Activated T-cell treated with anti-CD3 and anti-CD28 coated beads, Interleukin-2, amount 50 U/mL, for 48 hours (primary cell): ENCODE data around the gene GPC6.

Experiments
- DNase-seq, 2 experiments: peaks; one replicate each; pipeline ENCODE4 v3.0.0-alpha.2; 2020

Gene GPC6

GRCh38 chr13:93951951-93952350 is 725.3 kb downstream of the GPC6 start:
- no peak for DNase-seq

- DNase-seq = no peak
Measured at GRCh38 chr13:93953841-93954240, 727.2 kb downstream of the GPC6 start.

DNA sequence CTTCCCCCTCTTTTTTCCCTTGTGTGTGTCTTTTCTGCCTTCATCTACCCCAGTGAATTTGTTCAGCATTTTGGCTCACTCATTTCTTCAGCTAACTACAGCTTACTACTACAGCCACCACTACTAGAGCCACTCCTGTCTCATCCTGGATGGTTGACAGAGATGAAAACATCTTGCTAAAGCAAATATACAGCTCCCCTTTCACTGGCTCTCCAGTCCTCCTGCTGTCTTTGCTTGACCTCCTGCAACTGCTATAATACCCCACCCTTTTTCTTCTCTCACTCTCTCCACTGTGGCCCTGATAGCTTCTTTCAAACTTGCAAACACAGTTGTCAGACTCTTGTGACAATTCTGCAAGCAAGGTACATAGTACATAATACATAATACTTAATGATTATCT is 729.3 kb downstream of the GPC6 start:
- no peak for DNase-seq

DNA sequence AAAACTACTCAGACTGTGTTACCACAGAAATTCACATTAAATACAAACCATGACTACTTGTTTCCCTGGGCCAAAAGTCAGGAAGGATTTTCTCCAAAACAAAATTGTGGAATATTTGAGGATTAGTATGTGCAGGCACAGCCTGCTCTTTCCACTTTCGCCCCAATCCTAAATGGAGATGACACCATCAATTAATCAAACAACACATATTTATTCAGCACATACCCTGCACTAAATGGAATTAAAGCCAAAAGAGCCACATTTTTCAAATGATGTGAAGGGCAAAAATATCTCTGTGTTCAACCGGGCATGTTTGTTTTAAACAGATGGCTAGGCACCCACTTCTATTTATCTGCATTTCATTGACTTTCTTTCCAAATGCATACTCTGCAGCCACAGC is 729.8 kb downstream of the GPC6 start:
- no peak for DNase-seq

DNA sequence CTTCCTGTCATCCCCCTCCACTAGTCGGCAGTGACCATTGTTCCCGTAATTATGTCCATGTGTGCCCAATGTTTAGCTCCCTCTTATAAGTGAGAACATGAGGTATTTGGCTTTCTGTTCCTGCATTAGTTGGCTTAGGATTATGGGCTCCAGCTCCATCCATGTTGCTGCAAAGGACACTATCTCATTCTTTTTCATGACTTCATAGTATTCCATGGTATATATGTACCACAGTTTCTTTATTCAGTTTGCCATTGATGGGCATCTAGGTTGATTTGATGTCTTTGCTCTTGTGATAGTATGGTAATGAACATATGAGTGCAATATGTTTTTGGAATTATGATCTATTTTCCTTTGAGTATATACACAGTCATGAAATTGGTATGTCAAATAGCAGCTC is 730.8 kb downstream of the GPC6 start:
- DNase-seq = no peak

DNA sequence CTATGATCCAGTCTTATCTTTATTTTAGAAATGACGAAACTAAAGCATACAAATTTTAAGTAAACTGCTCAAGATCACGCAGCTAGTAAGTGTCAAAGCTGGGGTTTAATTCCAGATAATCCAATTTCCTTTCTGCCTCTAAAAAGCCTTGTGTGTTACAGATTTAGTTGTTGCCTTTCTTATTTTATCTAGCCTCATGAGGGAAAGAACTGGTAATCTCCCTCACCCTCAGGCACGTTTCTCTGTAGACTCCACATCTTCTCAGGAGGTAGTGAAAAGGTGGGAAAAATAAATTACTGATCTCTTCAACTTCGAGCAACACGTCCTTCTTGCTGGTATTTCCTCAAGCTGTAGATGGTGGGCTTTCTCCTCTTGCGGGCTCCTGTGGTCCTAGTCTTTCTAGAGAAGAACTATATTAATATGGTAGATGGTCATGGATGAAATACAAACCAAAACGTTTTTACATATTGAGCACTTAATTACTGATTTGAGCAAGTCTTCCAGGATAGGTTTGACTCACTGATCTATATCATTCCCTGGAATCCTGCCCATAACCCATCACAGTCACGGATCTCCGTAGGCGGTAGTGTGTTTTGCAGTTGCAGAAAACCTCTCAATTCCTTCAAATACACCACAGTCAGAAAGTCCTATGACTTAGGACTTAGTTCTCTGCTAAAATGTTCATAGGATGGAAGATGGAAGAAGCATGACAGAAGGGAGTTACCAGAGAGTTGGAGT is 733.4 kb downstream of the GPC6 start:
- DNase-seq = no peak

- no peak for DNase-seq
Measured at GRCh38 chr13:93963266-93964145, 736.9 kb downstream of the GPC6 start.

GRCh38 chr13:93964146-93964512 is 737.5 kb downstream of the GPC6 start:
- DNase-seq = no peak

DNA sequence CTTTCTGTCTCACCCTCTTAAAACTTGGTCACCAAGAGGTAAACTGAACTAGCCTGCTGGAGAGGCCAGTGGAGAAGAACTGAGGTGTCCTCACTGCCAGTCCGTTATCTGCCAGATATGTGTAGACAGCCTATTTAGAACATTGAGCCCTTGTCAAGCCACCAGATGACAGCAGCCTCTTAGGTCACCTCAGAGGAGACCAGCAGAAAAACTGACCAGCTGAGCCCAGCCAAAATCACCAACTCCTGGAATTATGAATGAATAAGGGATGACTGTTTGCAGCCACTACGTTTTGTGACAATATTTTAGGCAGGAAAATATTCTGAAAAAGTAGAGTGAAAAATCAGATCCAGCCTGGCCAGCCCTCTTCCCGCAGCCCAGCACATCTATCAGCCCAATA is 739.0 kb downstream of the GPC6 start:
- no peak for DNase-seq

DNA sequence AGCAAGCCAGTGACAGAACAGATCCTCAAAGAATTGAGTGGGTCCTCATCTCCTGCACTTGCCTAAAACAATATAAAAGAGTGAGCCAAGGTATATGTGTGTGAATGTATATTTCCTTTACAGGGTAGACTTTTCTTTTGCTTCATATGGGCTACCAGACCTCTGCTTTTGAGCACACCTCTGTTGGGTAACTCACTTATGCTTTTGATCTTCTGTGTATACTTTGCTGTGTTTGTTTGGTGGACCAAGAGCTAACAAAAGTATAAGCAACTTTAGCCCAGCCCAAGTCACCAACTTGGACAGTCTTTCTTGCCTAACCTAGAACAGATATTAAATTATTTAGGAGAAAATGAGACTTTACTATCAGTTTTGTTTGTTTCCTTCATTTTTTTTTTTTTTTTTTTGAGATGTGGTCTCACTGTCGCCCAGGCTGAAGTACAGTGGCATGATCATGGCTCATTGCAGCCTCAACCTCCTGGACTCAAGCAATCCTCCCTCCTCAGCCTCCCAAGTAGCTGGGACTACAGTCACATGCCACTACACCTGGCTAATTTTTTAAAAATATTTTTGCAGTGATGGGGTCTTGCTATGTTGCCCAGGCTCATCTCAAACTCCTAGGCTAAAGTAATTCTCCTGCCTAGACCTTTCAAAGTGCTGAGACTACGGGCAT is 739.8 kb downstream of the GPC6 start:
- DNase-seq = no peak

DNA sequence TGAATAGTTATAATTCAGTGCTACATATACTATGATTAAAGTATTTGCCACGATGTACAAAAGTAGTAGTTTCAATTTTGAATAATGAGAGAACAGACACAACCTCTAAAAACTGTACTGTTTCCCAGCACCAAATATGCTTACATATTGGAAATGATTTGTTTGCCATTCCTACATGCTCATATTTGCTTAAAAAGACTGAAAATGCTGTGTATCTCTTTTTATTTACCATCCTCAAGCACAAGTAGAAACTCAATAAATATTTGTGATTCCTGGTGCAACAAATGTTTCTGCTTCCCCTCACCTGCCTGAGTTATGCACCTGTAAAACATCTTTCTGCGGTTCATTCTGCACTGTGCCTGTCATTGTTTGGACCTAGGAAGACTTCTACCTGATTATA is 740.7 kb downstream of the GPC6 start:
- DNase-seq = no peak

DNA sequence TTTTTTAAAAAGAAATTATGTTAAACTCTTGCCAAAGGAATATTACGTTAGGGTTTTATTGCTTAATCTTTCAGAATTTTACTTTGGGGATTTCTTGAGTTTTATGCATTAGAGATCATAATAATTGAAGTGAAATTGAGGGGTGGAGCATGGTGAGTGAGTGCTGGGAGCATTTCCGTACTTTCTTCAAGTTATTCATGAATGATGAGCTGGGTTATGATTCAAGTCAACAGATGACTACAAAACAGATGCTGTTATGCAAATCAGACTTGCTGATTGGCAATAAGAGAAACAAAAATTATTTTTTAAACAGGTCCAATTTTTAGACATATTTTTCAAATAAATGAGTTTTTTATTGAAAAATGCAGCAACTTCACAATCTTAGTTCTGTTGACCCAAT is 748.6 kb downstream of the GPC6 start:
- no peak for DNase-seq

GRCh38 chr13:93976528-93976927 is 749.9 kb downstream of the GPC6 start:
- no peak for DNase-seq

DNA sequence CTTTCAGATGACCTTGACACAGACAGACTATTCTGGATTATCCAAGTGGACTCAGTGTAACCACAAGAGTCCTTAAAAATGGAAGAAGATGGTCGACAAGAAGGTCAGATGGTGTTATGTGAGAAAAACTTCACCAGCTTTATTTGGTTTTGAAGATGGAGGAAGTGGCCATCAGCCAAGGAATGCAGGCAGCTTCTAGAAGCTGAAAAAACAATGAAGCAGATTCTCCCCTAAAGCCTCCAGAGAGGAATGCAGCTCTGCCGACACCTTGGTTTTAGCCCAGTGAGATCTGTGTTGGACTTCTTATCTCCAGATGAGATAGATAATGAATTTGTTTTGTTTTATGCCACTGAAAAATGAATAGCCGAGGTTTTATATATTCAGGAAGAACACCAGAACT is 751.4 kb downstream of the GPC6 start:
- no peak for DNase-seq

- no peak for DNase-seq
Measured at GRCh38 chr13:93981426-93981977, 754.9 kb downstream of the GPC6 start.

- no peak for DNase-seq
Measured at GRCh38 chr13:93982179-93982918, 755.7 kb downstream of the GPC6 start.

- DNase-seq = no peak
Measured at GRCh38 chr13:93984052-93984451, 757.4 kb downstream of the GPC6 start.

DNA sequence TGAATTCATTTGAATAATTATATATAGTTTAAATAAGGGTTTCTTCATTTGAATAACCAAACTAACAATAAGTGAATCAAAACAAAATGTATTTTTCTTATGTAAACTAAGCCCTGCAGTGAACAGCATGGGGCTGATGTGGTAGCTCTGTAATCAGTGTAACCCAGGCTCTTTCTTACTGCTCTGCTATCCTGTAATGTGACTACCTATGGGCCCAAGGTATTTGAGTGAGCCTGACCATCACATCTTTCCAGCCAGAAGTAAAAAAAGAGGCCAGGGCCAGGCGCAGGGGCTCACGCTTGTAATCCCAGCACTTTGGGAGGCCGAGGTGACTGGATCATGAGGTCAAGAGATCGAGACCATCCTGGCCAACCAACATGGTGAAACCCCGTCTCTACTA is 758.3 kb downstream of the GPC6 start:
- DNase-seq = no peak

DNA sequence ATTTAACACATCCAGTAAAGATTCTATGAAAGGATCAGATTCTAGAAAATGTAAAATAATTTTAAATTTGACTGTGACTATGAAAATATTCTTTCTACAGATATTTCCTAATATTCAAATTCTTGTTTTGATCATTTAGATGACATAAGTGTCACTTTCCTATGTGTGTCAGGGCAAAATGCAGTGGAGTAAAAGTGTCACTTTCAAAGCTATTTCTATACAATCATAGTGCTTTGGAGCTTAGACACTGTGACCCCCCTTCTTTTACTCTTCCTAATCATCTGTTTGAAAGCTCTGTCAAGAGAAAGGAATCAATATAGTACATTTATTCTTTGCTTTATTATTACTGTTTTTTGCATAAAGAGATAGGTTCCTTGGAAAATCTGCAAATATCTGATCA is 760.9 kb downstream of the GPC6 start:
- no peak for DNase-seq

DNA sequence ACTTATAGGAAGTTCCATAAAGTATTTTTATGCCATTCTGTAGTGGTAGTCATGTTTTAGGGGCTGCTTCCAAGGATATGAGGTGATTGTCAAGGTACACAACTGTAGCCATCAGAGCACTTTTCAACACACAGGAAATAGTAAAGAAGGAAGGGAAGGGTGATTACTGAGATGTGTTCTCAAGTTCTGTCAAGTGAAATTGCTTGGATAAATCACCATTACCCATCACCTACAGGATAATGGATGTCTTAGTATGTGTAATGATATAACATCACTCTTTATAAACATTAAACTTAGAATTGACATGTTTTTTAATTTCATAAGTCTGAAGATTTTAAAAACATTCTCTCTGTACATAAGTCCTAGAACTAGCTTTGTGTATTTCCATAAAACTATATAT is 765.0 kb downstream of the GPC6 start:
- DNase-seq = no peak

DNA sequence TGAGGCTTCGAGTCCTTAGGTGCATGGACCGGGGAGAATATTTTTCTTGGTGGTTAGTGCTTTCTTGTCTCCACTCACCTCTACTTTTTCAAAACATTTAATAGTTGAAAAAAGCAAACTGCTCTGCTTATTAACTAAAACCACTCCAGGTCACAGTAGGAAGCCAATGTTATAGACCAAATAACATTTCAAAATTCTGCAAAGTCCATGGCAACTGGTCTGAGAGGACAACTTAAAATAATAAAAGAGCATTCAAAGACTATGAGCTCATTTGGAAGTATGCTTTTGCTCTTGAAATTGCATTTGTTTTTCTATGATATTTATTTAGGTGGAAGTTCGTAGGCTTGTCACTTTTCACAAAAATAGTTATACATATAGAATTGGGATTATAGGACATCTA is 769.9 kb downstream of the GPC6 start:
- DNase-seq = no peak

DNA sequence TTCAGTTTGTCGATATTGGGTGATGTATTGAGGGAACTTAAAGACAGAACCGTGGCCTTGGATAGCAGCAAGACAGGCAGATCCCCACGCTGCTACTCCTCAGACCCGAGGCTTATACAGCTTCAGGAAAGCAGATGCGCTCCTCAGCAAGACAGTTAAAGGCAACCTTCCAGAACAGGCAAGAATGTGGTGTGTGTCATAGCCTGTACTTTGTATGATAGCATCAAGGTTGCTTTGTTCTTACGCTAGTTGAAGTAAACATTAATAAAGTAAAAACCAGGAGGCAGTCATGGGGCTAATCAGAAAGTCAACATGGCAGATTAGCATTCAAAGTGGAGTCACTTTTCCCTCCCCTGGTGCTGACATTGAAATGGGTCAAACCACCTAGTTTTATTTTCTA is 779.7 kb downstream of the GPC6 start:
- no peak for DNase-seq

DNA sequence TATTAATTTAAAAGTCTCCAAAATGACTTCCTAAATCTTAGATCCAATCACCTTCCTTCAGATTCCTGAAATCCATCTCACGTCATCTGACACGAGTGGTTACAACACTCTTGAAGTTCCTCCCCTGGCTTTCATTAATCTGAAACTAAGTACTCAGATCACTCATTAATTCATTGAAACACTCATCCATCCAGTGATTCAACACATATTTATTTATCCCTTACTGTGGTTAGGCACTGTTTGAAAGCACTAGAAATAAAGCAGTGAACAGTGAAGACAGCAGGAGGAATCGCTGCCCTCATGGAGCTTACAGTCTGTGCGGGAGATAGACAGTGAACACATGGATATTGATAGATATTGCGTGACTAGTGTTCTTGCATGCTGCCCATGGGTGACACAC is 780.5 kb downstream of the GPC6 start:
- DNase-seq = no peak
